DND-41 (cell line): Measurements from ENCODE around the gene NPFFR1.

ENCODE experiments used
- ATAC-seq: fragments of 200-7000 bp; cut with Tn5 transposase; 3 replicates; pipeline ENCODE4 v1.9.1; 2021; ENCODE audit warnings: low read depth; ENCODE audit not compliant: insufficient read depth
- DNase-seq: peaks from one replicate; pipeline ENCODE4 v3.0.0-alpha.2; 2020
- H2AFZ ChIP-seq: 2 replicates; pipeline ENCODE4 v1.6.0; 2012; ENCODE audit warnings: low read depth, low read length
- H3K27ac ChIP-seq: 2 replicates; pipeline ENCODE4 v1.5.1; 2012; ENCODE audit warnings: low read length, inconsistent platforms
- H3K27me3 ChIP-seq: fragments of 200-600 bp; sonication (generic); 2 replicates; pipeline ENCODE4 v1.6.0; 2012; ENCODE audit warnings: low read length, mild to moderate bottlenecking, inconsistent platforms; ENCODE audit not compliant: insufficient read depth, poor library complexity
- H3K36me3 ChIP-seq: 2 replicates; pipeline ENCODE4 v1.5.1; 2012; ENCODE audit warnings: low read length, inconsistent platforms; ENCODE audit not compliant: insufficient read depth
- H3K4me1 ChIP-seq: 2 replicates; pipeline ENCODE4 v1.5.1; 2012; ENCODE audit warnings: mild to moderate bottlenecking, low read length; ENCODE audit not compliant: insufficient read depth
- H3K4me2 ChIP-seq: 2 replicates; pipeline ENCODE4 v1.6.0; 2012; ENCODE audit warnings: mild to moderate bottlenecking, moderate library complexity, low read length, inconsistent platforms; ENCODE audit not compliant: insufficient read depth
- H3K4me3 ChIP-seq, 2 experiments: fragments of 200-600 bp in 1 of 2; shearing (Covaris generic) in 1 of 2; 2 replicates each; pipeline ENCODE4 v1.5.1; 2012 to 2016; ENCODE audit warnings: inconsistent platforms in 2 of 2, low read length in 2 of 2, mild to moderate bottlenecking in 2 of 2, low read depth in 1 of 2, moderate library complexity in 1 of 2
- H3K79me2 ChIP-seq: 2 replicates; pipeline ENCODE4 v1.6.0; 2012; ENCODE audit warnings: low read length, inconsistent platforms; ENCODE audit not compliant: insufficient read depth
- H3K9ac ChIP-seq: 2 replicates; pipeline ENCODE4 v1.6.0; 2012; ENCODE audit warnings: low read depth, mild to moderate bottlenecking, inconsistent platforms, low read length, moderate library complexity
- H3K9me3 ChIP-seq: 2 replicates; pipeline ENCODE4 v1.5.1; 2012; ENCODE audit warnings: low read length, moderate library complexity, mild to moderate bottlenecking, inconsistent platforms; ENCODE audit not compliant: insufficient read depth, severe bottlenecking
- H4K20me1 ChIP-seq: 2 replicates; pipeline ENCODE4 v1.6.0; 2012; ENCODE audit warnings: low read length; ENCODE audit not compliant: insufficient read depth
- CTCF ChIP-seq: IDR thresholded peaks from 2 replicates; pipeline ENCODE4 v1.5.1; 2012; ENCODE audit warnings: borderline replicate concordance, low read length, moderate library complexity, mild to moderate bottlenecking; ENCODE audit not compliant: poor library complexity, severe bottlenecking; ENCODE audit errors: extremely low read depth
- EZH2 ChIP-seq: IDR thresholded peaks from 3 replicates; pipeline ENCODE4 v1.6.1; 2012; ENCODE audit warnings: borderline replicate concordance, low read depth, mild to moderate bottlenecking, moderate library complexity, low read length, inconsistent platforms; ENCODE audit not compliant: severe bottlenecking

Gene NPFFR1

GRCh38 chr10:70331160-70331485 is 47.3 kb upstream of the NPFFR1 start:
- no peak for DNase-seq
- Histone ChIP-seq H3K36me3 (peaks cover 32% of the 10 kb centered on the region), H3K27me3 (no peaks in the 10 kb centered on the region), H4K20me1 (peaks cover 49% of the 10 kb centered on the region), H3K4me3 (no peak overlapping the region), H3K4me2 (no peak overlapping the region), H2AFZ (no peak overlapping the region), H3K9me3 (no peaks in the 10 kb centered on the region), H3K79me2 (peaks cover 26% of the 10 kb centered on the region), H3K27ac (no peak overlapping the region), H3K4me1 (peaks cover 3% of the 10 kb centered on the region; the same call in 1 of the 2 replicates), H3K9ac (no peak overlapping the region)
- no peak for TF ChIP-seq CTCF
- TF ChIP-seq EZH2 = no peak
- ATAC-seq = no peak

GRCh38 chr10:70330671-70331070 is 46.9 kb upstream of the NPFFR1 start:
- Histone ChIP-seq H3K27ac (no peak overlapping the region), H3K4me2 (no peak overlapping the region), H2AFZ (no peak overlapping the region), H3K9ac (no peak overlapping the region), H3K4me1 (peaks cover 3% of the 10 kb centered on the region; the same call in 1 of the 2 replicates), H3K9me3 (no peaks in the 10 kb centered on the region), H3K36me3 (peaks cover 29% of the 10 kb centered on the region), H3K4me3 (no peak overlapping the region), H4K20me1 (peaks cover 48% of the 10 kb centered on the region), H3K79me2 (peaks cover 26% of the 10 kb centered on the region), H3K27me3 (no peaks in the 10 kb centered on the region)
- ATAC-seq = no peak
- DNase-seq = no peak
- TF ChIP-seq CTCF (no peak), EZH2 (no peak)

GRCh38 chr10:70328967-70329366 is 45.2 kb upstream of the NPFFR1 start:
- no peaks in the 10 kb centered on the region for H3K27me3 ChIP-seq
- no peaks in the 10 kb centered on the region for H3K9me3 ChIP-seq
- H2AFZ ChIP-seq = no peak overlapping the region
- DNase-seq (no peak), ATAC-seq (no peak)
- no peak for TF ChIP-seq EZH2
- TF ChIP-seq CTCF = no peak
- peaks cover 48% of the 10 kb centered on the region for H4K20me1 ChIP-seq
- H3K4me3 ChIP-seq = no peak overlapping the region
- H3K79me2 ChIP-seq = peaks cover 15% of the 10 kb centered on the region
- no peak overlapping the region for H3K27ac ChIP-seq
- peaks cover 3% of the 10 kb centered on the region; the same call in 1 of the 2 replicates for H3K4me1 ChIP-seq
- peaks cover 24% of the 10 kb centered on the region for H3K36me3 ChIP-seq
- H3K9ac ChIP-seq = no peak overlapping the region
- no peak overlapping the region for H3K4me2 ChIP-seq

- Histone ChIP-seq H2AFZ (no peak overlapping the region), H3K4me2 (no peak overlapping the region), H3K9ac (no peak overlapping the region), H3K9me3 (no peaks in the 10 kb centered on the region), H3K4me1 (peaks cover 3% of the 10 kb centered on the region; the same call in 1 of the 2 replicates), H3K27ac (no peak overlapping the region), H3K4me3 (no peak overlapping the region), H3K79me2 (peaks cover 11% of the 10 kb centered on the region), H4K20me1 (peaks cover 48% of the 10 kb centered on the region), H3K27me3 (no peaks in the 10 kb centered on the region), H3K36me3 (peaks cover 26% of the 10 kb centered on the region)
- TF ChIP-seq CTCF (no peak), EZH2 (no peak)
- ATAC-seq = no peak
- DNase-seq = no peak
These were observed 44.2 kb upstream of the NPFFR1 start for GRCh38 chr10:70328018-70328417.
